Inflammatory macrophage (primary cell): ENCODE measurements around the gene TP53I13.
A peak's percentile ranks its signal among the peaks of the same experiment; 100 is the strongest.

ENCODE experiments used
- DNase-seq, 2 donors: peaks; one replicate each; pipeline ENCODE4 v3.0.0-alpha.2; 2020 to 2022

Gene TP53I13

DNA sequence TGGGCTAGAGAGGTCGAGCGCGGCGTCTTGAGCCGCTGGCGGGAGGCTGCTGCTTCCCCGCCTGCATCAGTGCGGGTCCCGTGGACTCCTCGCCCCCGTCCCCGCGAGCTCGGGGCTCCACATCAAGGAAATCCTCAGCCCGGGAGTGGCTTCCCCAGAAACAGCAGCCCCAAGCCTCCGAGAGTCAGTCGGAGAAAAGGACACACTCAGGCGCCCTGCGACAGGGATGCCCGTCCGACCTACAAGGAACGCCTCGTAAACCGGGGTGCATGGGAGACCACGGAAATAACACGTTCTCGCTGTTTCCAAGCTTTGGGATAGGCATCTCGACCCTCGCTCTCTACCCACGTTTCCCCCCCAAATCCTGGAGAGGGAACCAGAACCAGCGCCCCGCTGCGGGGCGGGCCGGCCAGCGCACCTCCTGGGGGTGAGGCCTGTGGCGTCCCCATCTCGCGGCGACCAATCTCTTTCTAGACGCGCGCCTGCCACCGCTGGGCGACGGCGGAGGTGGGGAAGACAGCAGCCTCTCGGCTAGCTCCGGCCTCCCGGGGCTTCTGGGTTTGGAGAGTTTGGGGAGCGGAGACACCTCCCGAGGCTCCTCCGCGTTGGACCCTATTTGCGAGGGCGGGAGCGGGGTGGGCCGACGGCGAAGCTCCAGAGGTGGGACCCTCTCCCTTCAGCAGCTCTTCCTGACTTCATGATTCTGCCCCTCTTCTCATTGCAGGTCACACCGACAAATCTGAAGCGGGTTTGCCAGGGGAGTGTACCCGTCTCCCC is 759 bp upstream of the TP53I13 start:
- peak; percentile 48 to 68 for DNase-seq

- no peak for DNase-seq
These were observed 897 bp downstream of the TP53I13 start for GRCh38 chr17:29569245-29569950.

DNA sequence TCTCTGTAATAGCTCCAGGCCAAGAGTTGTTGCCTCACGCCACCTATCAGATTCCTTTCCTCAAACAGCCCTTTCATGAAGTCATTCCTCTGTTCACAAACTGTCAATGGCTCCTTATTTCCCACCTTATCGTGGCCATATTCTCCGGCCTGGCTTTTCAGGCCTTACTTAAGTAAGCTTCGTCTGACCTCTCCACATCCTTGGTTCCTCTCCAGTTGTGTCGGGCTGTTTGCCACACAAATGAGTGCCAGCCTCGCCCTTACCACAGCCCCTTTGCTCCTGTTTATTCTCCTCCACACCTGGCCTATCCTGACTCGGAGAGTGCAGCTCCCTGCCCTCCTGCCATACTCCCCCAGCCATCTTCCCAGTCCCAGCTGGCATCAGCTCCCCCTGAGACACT is 2.0 kb downstream of the TP53I13 start:
- no peak for DNase-seq

DNA sequence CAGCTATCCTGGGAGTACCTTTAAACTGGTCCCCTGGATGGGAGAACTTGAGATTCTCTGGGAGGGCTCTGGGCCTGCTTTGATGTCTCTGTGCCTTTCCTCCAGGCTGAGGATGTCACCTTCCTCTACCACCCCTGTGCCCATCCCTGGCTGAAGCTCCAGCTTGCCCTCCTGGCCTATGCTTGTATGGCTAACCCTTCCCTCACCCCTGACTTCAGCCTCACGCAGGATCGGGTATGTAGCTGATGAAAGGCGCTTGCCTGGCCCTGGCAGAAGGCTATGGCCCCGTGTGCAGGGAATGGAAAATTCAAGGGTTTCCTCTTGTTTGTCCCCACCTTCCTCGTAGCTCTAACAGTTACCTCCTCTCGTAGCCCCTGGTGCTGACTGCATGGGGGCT is 3.0 kb downstream of the TP53I13 start:
- no peak for DNase-seq

- DNase-seq: no peak
These were observed 3.6 kb downstream of the TP53I13 start for GRCh38 chr17:29571883-29572681.

DNA sequence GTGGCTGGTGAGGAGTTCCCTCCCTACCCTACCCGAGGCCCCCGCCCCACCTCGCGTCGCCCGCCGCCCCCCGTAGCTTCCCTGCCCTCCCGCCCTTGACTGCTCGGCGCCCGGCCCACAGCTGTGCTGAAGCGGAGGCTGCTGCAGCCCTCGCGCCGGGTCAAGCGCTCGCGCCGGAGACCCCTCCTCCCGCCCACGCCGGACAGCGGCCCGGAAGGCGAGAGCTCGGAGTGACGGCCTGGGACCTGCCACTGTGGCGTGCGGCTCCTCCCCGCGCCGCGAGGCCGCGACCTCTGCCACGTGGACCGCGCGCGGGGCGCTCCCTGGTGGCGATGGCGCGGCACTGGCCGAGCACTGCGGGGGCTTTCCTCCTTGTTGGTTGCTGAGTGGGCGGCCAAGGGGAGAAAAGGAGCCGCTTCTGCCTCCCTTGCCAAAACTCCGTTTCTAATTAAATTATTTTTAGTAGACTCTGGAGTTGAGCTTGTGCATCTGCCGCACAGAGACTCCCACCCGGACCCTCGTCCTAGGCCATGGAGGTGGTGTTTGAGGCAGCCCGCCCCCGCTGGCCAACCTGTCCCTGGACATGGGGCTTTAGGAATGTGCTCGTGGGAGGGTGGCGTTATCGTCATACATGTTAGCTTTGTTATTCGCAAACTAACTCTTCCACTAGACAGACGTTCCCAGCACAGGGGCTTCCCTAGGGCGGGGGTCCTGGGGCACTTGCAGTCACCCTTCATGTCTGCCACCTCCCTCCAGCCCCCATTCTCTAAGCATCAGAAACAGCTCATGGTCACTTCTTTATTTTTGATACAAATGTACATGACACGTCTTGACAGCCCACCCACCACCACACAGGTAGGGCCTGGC is 4.4 kb downstream of the TP53I13 start:
- peak; percentile 66 to 82 for DNase-seq

DNA sequence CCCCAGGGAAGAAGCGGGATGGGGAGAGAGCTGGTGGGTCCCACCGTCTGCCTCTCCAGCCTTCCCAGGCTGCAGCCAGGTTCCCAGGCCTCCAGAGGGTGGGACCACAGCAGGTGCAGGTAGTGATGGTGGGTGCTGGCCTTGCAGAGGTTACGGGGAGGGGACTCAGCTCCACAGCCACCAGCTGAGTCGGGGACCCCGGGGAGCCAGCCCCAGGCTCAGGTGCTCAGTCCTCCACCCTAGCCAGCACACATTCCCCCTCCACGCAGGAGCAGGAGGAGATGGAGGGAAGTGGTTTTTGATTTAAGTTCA is 5.0 kb downstream of the TP53I13 start:
- DNase-seq: no peak

DNA sequence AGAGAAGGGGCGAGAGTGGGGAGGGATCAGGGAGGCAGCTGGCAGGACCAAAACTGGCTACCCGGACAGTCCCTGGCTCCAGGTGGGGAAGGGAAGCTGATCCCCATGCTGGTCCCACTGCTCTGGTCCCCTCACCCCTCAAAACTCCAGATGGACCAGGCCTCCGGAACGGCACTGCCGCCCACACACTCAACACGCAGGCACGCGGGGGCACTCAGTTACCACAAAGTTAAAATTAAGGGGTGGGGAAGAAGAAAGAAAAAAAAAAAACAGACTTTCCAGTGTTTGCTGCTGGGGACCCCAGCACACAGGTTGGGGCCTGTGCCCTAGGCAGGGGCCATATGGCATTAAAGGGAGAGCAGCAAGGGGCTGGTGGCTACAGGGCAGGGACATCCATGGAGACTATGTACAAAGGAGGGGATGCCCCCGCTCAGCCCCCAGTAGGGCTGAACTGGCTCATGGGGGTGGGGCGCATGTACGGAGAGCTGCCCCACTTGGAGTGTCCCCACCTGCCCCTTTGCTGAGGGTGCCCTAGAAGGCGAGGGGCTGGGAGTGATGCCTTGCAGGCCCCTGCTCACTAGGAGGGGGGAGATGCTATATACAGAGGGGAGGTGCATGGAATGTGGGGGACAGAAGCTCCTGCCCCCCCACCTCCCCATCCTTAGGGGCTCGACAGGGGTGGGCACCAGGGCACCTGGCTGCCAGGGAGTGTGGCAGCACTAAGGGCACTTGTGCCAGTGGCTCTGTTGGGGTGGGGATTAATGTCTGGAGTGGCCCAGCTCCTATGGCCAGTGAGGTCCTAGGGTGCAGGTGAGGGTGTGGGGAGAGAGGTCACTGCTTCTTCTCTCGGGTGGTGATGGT is 5.6 kb downstream of the TP53I13 start:
- DNase-seq: no peak

DNA sequence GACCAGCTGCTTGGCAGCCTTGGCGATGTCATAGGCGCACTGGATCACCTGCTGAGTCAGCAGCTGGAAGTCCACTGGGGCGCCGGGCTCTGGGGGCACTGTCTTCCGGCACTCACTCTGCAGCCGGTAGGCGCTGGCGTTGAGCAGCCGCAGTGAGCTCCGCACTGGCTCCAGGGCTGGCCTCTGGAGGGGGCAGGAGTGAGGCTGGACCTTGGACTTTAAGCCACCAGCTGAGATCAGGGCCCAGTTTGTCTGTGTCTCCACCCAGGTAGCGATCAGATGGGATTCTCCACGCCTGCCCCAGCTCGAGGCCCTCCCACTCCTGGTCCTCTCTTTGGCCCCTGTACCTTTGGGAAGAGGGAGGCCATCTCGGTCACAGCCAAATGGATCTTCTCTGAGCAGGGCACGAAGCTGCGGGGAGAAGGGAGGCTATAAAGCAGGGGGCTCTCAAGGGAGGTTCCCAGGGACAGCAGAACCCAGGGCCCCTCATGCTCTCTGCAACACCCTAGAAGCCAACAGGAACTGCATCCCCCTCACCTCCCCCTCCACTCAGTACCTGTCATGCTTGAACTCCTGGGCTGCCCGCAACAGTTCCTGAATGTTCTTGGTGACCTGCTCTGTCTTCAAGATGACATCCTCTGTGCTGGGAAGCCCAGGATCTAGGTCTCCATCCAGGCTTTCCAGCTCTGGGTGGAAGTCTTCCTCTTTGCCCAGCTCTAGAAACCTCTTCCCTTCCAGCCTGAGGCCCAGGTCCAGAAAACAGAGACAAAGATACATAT is 6.4 kb downstream of the TP53I13 start:
- no peak for DNase-seq

DNA sequence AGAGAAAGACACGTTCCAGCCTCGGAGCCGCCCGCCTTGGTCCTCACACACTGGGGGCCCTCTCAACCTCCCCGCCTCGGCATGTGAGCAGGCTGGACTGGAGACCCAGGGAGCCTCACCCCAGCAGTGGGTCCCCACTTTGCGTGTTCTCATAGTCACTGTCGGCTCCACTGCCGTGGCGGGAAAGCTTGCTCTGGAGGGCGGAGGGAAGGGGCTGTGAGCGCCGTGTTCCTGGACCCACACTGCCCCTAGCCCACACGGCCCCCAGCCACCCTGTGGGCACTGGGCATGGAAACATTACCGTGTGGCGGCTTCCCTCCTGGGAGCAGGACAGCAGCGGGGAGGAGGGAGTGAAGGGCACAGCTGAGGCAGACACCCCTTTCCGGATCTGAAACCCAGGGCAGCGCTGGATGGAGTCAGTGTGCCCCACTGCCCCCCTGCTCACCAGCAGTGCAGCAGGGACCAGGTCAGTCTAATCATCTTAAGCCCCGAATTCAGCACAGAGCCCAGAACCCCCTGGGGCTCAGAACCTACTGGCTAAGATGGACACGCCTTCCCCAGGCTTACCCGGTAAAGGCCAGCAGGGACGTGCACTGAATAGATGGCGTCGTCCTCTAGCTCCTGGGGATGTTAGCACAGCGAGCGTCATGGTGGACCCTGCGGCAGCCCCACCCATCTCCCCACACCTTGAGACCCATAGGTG is 7.2 kb downstream of the TP53I13 start:
- DNase-seq: no peak

GRCh38 chr17:29576214-29577000 is 7.9 kb downstream of the TP53I13 start:
- no peak for DNase-seq

- no peak for DNase-seq
These were observed 8.5 kb downstream of the TP53I13 start for GRCh38 chr17:29577001-29577370.

- DNase-seq: no peak
These were observed 9.1 kb downstream of the TP53I13 start for GRCh38 chr17:29577385-29578211.

DNA sequence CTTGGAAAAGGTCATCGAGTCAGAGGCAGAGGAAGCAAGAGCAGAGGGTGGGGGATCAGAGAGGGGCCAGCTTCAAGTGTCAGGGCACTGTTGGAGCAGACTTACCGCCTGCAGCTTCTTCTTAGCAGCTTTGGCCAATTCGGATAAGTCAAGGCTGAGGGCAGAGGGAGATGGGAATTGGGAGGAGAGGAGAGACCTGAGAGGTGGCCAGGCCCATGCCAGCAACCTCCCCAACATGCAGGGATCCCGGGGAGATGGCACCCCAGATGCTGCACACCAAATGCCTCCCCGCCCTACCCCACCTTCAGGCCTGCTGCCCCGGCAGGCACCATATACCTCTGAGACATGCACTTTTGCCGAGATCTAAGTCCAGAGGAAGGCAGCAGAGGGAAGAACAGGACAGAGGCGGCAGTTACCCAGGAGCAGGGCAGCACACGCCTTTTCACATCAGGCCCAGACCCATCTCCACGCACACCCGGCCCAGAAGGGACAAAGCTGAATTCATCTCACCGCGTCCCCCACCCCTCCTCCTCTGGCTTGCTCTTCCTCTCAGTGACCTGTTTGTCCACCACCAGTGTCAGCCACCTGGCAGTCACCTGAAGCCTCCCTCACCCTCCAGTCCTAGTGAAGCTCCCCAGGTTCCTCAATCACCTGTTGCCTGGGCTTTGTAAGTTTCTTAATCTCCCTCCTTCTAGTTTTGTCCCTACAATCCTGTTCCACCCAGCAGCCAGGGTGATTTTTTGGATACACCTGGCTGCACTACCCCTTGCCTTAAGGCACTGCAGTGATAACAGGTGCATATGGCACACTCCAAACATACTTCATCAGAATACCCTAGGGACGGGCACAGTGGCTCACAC is 10.4 kb downstream of the TP53I13 start:
- no peak for DNase-seq

- peak; percentile 83 to 87 for DNase-seq
These were observed 11.6 kb downstream of the TP53I13 start for GRCh38 chr17:29579866-29580771.

GRCh38 chr17:29581583-29582253 is 13.2 kb downstream of the TP53I13 start:
- DNase-seq: no peak
